Large intestine (tissue), 3 donors: ENCODE data around the gene APC. TPM values are rescaled to one million over a fixed set of nuclear protein-coding genes. Genes with fewer than 3 reads are reported as not detected.

Experiments
- DNase-seq, 2 donors: peaks; one replicate each; pipeline versions ENCODE4 v3.0.0 to v3.0.0-alpha.2; 2013
- H3K27ac ChIP-seq: one replicate; pipeline ENCODE4 v1.5.1; 2013; ENCODE audit warnings: low read length
- H3K27me3 ChIP-seq: 2 replicates; pipeline ENCODE4 v1.6.1; 2013; ENCODE audit warnings: low read length; ENCODE audit not compliant: control insufficient read depth, insufficient read depth
- H3K36me3 ChIP-seq: 2 replicates; pipeline ENCODE4 v1.6.1; 2013; ENCODE audit warnings: low read length; ENCODE audit not compliant: control insufficient read depth, insufficient read depth
- H3K4me1 ChIP-seq: one replicate; pipeline ENCODE4 v1.6.1; 2013; ENCODE audit warnings: low read length; ENCODE audit not compliant: control insufficient read depth, insufficient read depth
- H3K4me3 ChIP-seq: one replicate; pipeline ENCODE4 v1.5.1; 2013; ENCODE audit warnings: low read length
- H3K9me3 ChIP-seq: one replicate; pipeline ENCODE4 v1.6.1; 2013; ENCODE audit warnings: mild to moderate bottlenecking, low read depth, low read length, moderate library complexity; ENCODE audit not compliant: control insufficient read depth
- WGBS: methylation state at CpG from one replicate; pipeline ENCODE4 v1.1.5; 2013; ENCODE audit warnings: low lambda C conversion rate; ENCODE audit not compliant: insufficient coverage; 5-methylcytosine and 5-hydroxymethylcytosine counted together
- polyA plus RNA-seq: library from polyadenylated mRNA; unstranded; fragments of 120-200 nt; gene quantifications from one replicate; pipeline ENCODE4 v1.2.1, GENCODE V29; 2013

Gene APC
- polyA plus RNA-seq, 1 donor, result 33.7 TPM

GRCh38 chr5:112738191-112738560 lies 491 bp downstream of the APC start:
- Histone ChIP-seq H3K4me3 (peak overlapping the region; percentile 59), H3K4me1 (no peaks in the 10 kb centered on the region), H3K36me3 (peaks cover 2% of the 10 kb centered on the region), H3K27ac (no peak overlapping the region), H3K27me3 (no peaks in the 10 kb centered on the region), H3K9me3 (no peaks in the 10 kb centered on the region)
- no CpG with 5 or more reads among the region's 5 CpGs for WGBS
- peak in 1 of 2 donors; percentile 7 for DNase-seq

- Histone ChIP-seq H3K36me3 (no peaks in the 10 kb centered on the region), H3K4me1 (no peaks in the 10 kb centered on the region), H3K27ac (no peak overlapping the region), H3K9me3 (no peaks in the 10 kb centered on the region), H3K4me3 (no peak overlapping the region), H3K27me3 (no peaks in the 10 kb centered on the region)
- WGBS, result no CpG with 5 or more reads among the region's 3 CpGs
- no peak for DNase-seq
Observed at GRCh38 chr5:112742424-112742823, 4.7 kb downstream of the APC start.

GRCh38 chr5:112743631-112744030 lies 5.9 kb downstream of the APC start:
- Histone ChIP-seq H3K36me3 (no peaks in the 10 kb centered on the region), H3K27ac (no peak overlapping the region), H3K4me3 (no peak overlapping the region), H3K9me3 (no peaks in the 10 kb centered on the region), H3K4me1 (no peaks in the 10 kb centered on the region), H3K27me3 (no peaks in the 10 kb centered on the region)
- WGBS, result 100% methylated on average over 2 of the region's 4 CpGs
- no peak for DNase-seq

GRCh38 chr5:112752335-112752734 lies 14.7 kb downstream of the APC start:
- Histone ChIP-seq H3K9me3 (no peaks in the 10 kb centered on the region), H3K4me1 (no peaks in the 10 kb centered on the region), H3K4me3 (no peak overlapping the region), H3K36me3 (peaks cover 1% of the 10 kb centered on the region), H3K27me3 (no peaks in the 10 kb centered on the region), H3K27ac (no peak overlapping the region)
- no peak for DNase-seq
- WGBS, result 86% methylated on average over 1 of the region's 1 CpG

GRCh38 chr5:112755703-112756102 lies 18.0 kb downstream of the APC start:
- H3K4me1 ChIP-seq, result no peaks in the 10 kb centered on the region
- H3K27ac ChIP-seq, result no peak overlapping the region
- no peaks in the 10 kb centered on the region for H3K9me3 ChIP-seq
- H3K4me3 ChIP-seq, result no peak overlapping the region
- H3K36me3 ChIP-seq, result peaks cover 5% of the 10 kb centered on the region
- no CpG with 5 or more reads among the region's 2 CpGs for WGBS
- no peak for DNase-seq
- no peaks in the 10 kb centered on the region for H3K27me3 ChIP-seq

GRCh38 chr5:112757468-112758208 lies 20.0 kb downstream of the APC start:
- H3K27ac ChIP-seq, result no peak overlapping the region
- DNase-seq, result peak; percentile 26 to 41
- no CpG with 5 or more reads among the region's 3 CpGs for WGBS

GRCh38 chr5:112758676-112759075 lies 21.0 kb downstream of the APC start:
- H3K27ac ChIP-seq, result no peak overlapping the region
- no peak for DNase-seq
- no peaks in the 10 kb centered on the region for H3K9me3 ChIP-seq
- no peak overlapping the region for H3K4me3 ChIP-seq
- H3K4me1 ChIP-seq, result no peaks in the 10 kb centered on the region
- 83% methylated on average over 2 of the region's 7 CpGs for WGBS
- H3K27me3 ChIP-seq, result no peaks in the 10 kb centered on the region
- H3K36me3 ChIP-seq, result peaks cover 6% of the 10 kb centered on the region

More at GRCh38 chr5:112757468-112758208, 20.0 kb downstream of the APC start:
- Histone ChIP-seq H3K36me3 (peaks cover 5% of the 10 kb centered on the region), H3K4me1 (no peaks in the 10 kb centered on the region), H3K27me3 (no peaks in the 10 kb centered on the region), H3K4me3 (no peak overlapping the region), H3K9me3 (no peaks in the 10 kb centered on the region)

- Histone ChIP-seq H3K4me3 (no peak overlapping the region), H3K27me3 (no peaks in the 10 kb centered on the region), H3K27ac (no peak overlapping the region), H3K9me3 (no peaks in the 10 kb centered on the region), H3K36me3 (peaks cover 7% of the 10 kb centered on the region), H3K4me1 (no peaks in the 10 kb centered on the region)
- 40% methylated on average over 1 of the region's 1 CpG for WGBS
- DNase-seq, result no peak
Observed at GRCh38 chr5:112762113-112762810, 24.6 kb downstream of the APC start.

GRCh38 chr5:112763165-112763564 lies 25.5 kb downstream of the APC start:
- no peak overlapping the region for H3K4me3 ChIP-seq
- DNase-seq, result no peak
- no peaks in the 10 kb centered on the region for H3K4me1 ChIP-seq
- H3K9me3 ChIP-seq, result no peaks in the 10 kb centered on the region
- H3K27me3 ChIP-seq, result no peaks in the 10 kb centered on the region
- H3K27ac ChIP-seq, result no peak overlapping the region
- 100% methylated on average over 1 of the region's 1 CpG for WGBS
- peaks cover 7% of the 10 kb centered on the region for H3K36me3 ChIP-seq

GRCh38 chr5:112772124-112772523 lies 34.4 kb downstream of the APC start:
- peak; percentile 53 to 81 for DNase-seq
- peak overlapping the region; percentile 68 for H3K27ac ChIP-seq
- no peaks in the 10 kb centered on the region for H3K9me3 ChIP-seq
- H3K27me3 ChIP-seq, result no peaks in the 10 kb centered on the region
- H3K4me1 ChIP-seq, result peaks cover 7% of the 10 kb centered on the region
- H3K36me3 ChIP-seq, result peaks cover 21% of the 10 kb centered on the region
- no peak overlapping the region for H3K4me3 ChIP-seq
